NK-92 treated with Interleukin-12 subunit alpha and Interleukin-12 subunit beta, amount 100 ng/mL, for 24 hours (cell line): ENCODE results near the gene PRSS33.

ENCODE experiments used
- DNase-seq: peaks from one replicate; lab custom pipeline; 2025; lab: John Stamatoyannopoulos, UW

Gene PRSS33

GRCh38 chr16:2741168-2741567 lies 46.2 kb downstream of the PRSS33 start:
- DNase-seq = no peak

- DNase-seq = no peak
Observed at GRCh38 chr16:2740476-2740875, 46.9 kb downstream of the PRSS33 start.

- no peak for DNase-seq
Observed at GRCh38 chr16:2739625-2740430, 47.5 kb downstream of the PRSS33 start.

GRCh38 chr16:2738615-2739014 lies 48.7 kb downstream of the PRSS33 start:
- no peak for DNase-seq

GRCh38 chr16:2737895-2738418 lies 49.4 kb downstream of the PRSS33 start:
- no peak for DNase-seq

GRCh38 chr16:2737238-2737605 lies 50.1 kb downstream of the PRSS33 start:
- no peak for DNase-seq

GRCh38 chr16:2736476-2737237 lies 50.7 kb downstream of the PRSS33 start:
- DNase-seq = no peak

- no peak for DNase-seq
Observed at GRCh38 chr16:2734844-2735515, 52.4 kb downstream of the PRSS33 start.
